Natural killer cell (primary cell): ENCODE results near the gene USP7. TPM values are rescaled to one million over a fixed set of nuclear protein-coding genes. Genes with fewer than 3 reads are reported as not detected.

Experiments
- ATAC-seq, 3 donors: fragments of 150-1000 bp in 2 of 3; fragments of 200-7000 bp in 1 of 3; cut with Tn5 transposase; 1 replicate in 1 of 3; 2 replicates in 2 of 3; pipeline ENCODE4 v1.10.0; 2021; ENCODE audit warnings: mild to moderate bottlenecking in 2 of 3, moderate library complexity in 2 of 3
- DNase-seq, 2 donors: peaks; one replicate each; pipeline versions ENCODE4 v3.0.0 to v3.0.0-alpha.2; 2013 to 2021; ENCODE audit warnings: mixed read lengths in 1 of 2
- H3K27ac ChIP-seq: one replicate; pipeline ENCODE4 v1.5.1; 2013; ENCODE audit warnings: mild to moderate bottlenecking, low read length
- H3K27me3 ChIP-seq: one replicate; pipeline ENCODE4 v1.6.1; 2013; ENCODE audit warnings: low read length; ENCODE audit not compliant: control insufficient read depth, insufficient read depth
- H3K36me3 ChIP-seq: one replicate; pipeline ENCODE4 v1.6.1; 2013; ENCODE audit warnings: low read length; ENCODE audit not compliant: control insufficient read depth, insufficient read depth
- H3K4me1 ChIP-seq: one replicate; pipeline ENCODE4 v1.6.1; 2013; ENCODE audit warnings: low read length; ENCODE audit not compliant: control insufficient read depth, insufficient read depth
- H3K4me3 ChIP-seq: one replicate; pipeline ENCODE4 v1.5.1; 2013; ENCODE audit warnings: low read length
- H3K9me3 ChIP-seq: one replicate; pipeline ENCODE4 v1.6.1; 2013; ENCODE audit warnings: low read length; ENCODE audit not compliant: control insufficient read depth, insufficient read depth
- H3K27ac Mint-ChIP-seq, 2 donors: one replicate each; pipeline ENCODE4 v1.8.0; 2022; ENCODE audit warnings: mild to moderate bottlenecking in 2 of 2, mixed read lengths in 2 of 2, moderate library complexity in 1 of 2
- H3K27me3 Mint-ChIP-seq, 2 donors: one replicate each; pipeline ENCODE4 v1.8.0; 2022; ENCODE audit warnings: low read depth in 2 of 2, mixed read lengths in 2 of 2
- H3K36me3 Mint-ChIP-seq: one replicate; pipeline ENCODE4 v1.8.0; 2022; ENCODE audit warnings: mixed read lengths
- H3K4me1 Mint-ChIP-seq, 2 donors: one replicate each; pipeline ENCODE4 v1.8.0; 2022; ENCODE audit warnings: mixed read lengths in 2 of 2
- H3K4me3 Mint-ChIP-seq: one replicate; pipeline ENCODE4 v1.8.0; 2022; ENCODE audit warnings: mild to moderate bottlenecking, moderate library complexity, mixed read lengths
- H3K9me3 Mint-ChIP-seq, 2 donors: one replicate each; pipeline ENCODE4 v1.8.0; 2022; ENCODE audit warnings: mixed read lengths in 2 of 2
- WGBS: methylation state at CpG from one replicate; pipeline ENCODE4 v1.1.7; 2013; ENCODE audit warnings: missing lambda C conversion rate; ENCODE audit not compliant: insufficient coverage; 5-methylcytosine and 5-hydroxymethylcytosine counted together
- intact Hi-C: fragments of 100-400 bp; cut with micrococcal nuclease; formaldehyde crosslinking; loops from one replicate; pipeline ENCODE4 v1.14.2; 2022
- total RNA-seq, 4 donors: library from RNA; stranded (reverse); fragments of 120-200 nt in 1 of 4; gene quantifications; one replicate each; pipeline versions ENCODE4 v1.2.3 to v1.2.4, GENCODE V29; 2013 to 2022
- TF ChIP-seq, protein P1 (sequence below): fragments of 200-600 bp; IDR thresholded peaks from one replicate; pipeline ENCODE4 v1.8.0; 2022; ENCODE audit warnings: antibody characterized with exemption

The USP7 gene
- total RNA-seq, 3 donors from 2014 or later (not counting 1 experiment from before 2014, with no cell fraction given): 213 to 268 (median 236) TPM

DNA sequence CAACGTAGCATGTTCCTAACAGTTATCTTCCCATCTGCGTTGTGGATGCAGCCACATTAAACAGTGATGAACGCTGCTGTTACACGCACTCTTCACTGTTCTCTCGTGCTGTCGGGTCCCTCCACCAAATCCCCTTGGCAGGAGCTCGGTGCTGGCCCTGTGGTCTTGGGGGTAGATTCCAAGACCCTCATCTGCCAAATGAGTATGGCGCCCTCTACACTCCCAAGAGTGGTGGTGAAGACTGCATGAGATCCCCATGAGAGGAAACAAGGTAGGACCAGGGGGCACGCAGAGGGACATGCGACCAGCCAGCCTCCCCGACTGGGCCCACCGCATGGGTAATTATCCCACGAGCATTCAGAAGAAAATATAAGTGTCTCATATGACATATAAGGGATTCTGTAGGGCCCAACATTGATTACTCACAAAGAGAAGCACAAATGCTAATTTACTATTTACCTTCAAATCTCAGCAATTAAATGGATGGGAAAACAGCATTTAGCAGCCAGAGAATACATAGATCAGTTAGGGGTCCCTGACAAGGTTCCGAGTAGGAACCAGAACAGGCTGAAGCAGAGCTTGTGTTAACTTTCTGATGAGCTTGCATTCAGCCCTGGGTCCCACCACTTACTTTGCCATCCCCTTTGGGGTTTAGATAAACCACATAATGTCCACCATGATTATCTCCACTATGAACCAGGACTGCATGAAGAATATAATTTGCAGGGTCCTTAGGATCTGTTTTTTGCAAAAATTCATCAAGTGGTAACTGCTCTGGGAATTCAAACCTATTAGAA lies 57.7 kb downstream of the USP7 start:
- H3K9me3 Mint-ChIP-seq: no peaks in the 10 kb centered on the region
- peaks cover 85% of the 10 kb centered on the region for H3K36me3 ChIP-seq
- no peaks in the 10 kb centered on the region for H3K9me3 ChIP-seq
- no peaks in the 10 kb centered on the region for H3K27me3 Mint-ChIP-seq
- intact Hi-C loops: no loop called here
- H3K36me3 Mint-ChIP-seq: peaks cover 14% of the 10 kb centered on the region
- DNase-seq (no peak), ATAC-seq (no peak)
- no peak overlapping the region for H3K4me3 ChIP-seq
- H3K4me1 ChIP-seq: no peaks in the 10 kb centered on the region
- TF ChIP-seq, protein P1, sequence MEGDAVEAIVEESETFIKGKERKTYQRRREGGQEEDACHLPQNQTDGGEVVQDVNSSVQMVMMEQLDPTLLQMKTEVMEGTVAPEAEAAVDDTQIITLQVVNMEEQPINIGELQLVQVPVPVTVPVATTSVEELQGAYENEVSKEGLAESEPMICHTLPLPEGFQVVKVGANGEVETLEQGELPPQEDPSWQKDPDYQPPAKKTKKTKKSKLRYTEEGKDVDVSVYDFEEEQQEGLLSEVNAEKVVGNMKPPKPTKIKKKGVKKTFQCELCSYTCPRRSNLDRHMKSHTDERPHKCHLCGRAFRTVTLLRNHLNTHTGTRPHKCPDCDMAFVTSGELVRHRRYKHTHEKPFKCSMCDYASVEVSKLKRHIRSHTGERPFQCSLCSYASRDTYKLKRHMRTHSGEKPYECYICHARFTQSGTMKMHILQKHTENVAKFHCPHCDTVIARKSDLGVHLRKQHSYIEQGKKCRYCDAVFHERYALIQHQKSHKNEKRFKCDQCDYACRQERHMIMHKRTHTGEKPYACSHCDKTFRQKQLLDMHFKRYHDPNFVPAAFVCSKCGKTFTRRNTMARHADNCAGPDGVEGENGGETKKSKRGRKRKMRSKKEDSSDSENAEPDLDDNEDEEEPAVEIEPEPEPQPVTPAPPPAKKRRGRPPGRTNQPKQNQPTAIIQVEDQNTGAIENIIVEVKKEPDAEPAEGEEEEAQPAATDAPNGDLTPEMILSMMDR: no peak
- no peak overlapping the region for H3K4me3 Mint-ChIP-seq
- H3K27ac Mint-ChIP-seq: no peak overlapping the region
- peaks cover 7 to 19% of the 10 kb centered on the region in 2 donors for H3K4me1 Mint-ChIP-seq
- no peaks in the 10 kb centered on the region for H3K27me3 ChIP-seq
- H3K27ac ChIP-seq: no peak overlapping the region
- 97% methylated on average over 14 of the region's 14 CpGs for WGBS

DNA sequence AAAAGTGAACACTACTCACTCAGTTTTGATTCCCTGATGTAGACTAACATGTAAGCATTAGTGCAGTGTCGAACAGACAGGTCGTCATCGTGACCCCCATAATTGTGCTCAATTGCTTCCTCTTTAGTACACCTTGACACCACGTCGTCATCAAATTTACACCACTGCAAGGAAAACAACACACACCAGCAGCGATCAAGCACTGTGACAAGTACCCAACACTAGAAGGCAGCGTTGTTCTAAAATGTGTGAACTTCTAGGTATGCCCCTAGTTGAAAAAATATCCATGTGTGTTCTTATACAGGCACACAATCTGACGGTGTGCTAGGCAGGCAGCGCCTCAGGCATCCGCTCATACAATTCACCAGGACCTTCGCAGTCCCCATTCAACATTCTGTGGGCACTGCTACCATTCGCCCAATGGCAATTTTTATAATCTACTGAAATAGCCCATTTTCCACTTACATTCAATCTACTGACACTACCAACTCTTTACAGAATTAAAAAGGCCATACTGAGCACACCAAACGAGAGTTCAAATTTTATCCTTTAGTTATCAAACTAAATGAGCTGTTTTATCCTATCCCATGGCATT lies 58.4 kb downstream of the USP7 start:
- ATAC-seq (peak; percentile 35 to 64 (median 61)), DNase-seq (peak in 1 of 2 donors; percentile 47)
- H3K36me3 Mint-ChIP-seq: peaks cover 21% of the 10 kb centered on the region
- Histone ChIP-seq H3K27ac (no peak overlapping the region), H3K4me1 (no peaks in the 10 kb centered on the region), H3K4me3 (no peak overlapping the region), H3K36me3 (peaks cover 85% of the 10 kb centered on the region), H3K27me3 (no peaks in the 10 kb centered on the region), H3K9me3 (no peaks in the 10 kb centered on the region)
- no peaks in the 10 kb centered on the region for H3K9me3 Mint-ChIP-seq
- no peaks in the 10 kb centered on the region for H3K27me3 Mint-ChIP-seq
- peaks cover 5 to 12% of the 10 kb centered on the region in 2 donors for H3K4me1 Mint-ChIP-seq
- WGBS: 86% methylated on average over 13 of the region's 13 CpGs
- TF ChIP-seq, protein P1: no peak
- H3K27ac Mint-ChIP-seq: peak overlapping the region in 1 of 2 donors; percentile 49
- no peak overlapping the region for H3K4me3 Mint-ChIP-seq
- intact Hi-C loops: no loop called here

DNA sequence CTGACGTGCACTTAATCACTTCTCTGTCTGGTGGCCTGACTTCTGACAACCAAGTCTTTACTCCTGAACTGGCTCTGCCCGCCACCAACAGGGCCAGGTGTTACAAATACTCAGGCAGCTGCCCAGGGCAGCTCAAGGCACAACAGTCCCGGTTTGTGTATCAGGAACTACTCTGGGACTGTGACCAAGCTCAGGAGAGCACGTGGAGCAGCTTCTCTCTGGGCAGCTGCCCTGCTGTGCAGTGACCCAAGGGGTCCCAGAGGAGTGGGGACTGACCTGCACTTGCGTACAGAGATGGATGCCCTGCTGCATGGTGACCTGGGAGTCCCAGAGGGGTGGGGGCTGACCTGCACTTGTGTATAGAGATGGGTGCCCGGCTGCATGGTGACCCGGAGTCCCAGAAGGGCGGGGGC lies 59.7 kb downstream of the USP7 start:
- H3K4me1 ChIP-seq: no peaks in the 10 kb centered on the region
- intact Hi-C loops: no loop called here
- no peaks in the 10 kb centered on the region for H3K9me3 Mint-ChIP-seq
- WGBS: 96% methylated on average over 8 of the region's 8 CpGs
- peaks cover 1 to 6% of the 10 kb centered on the region in 2 donors for H3K4me1 Mint-ChIP-seq
- no peaks in the 10 kb centered on the region for H3K27me3 ChIP-seq
- ATAC-seq (no peak), DNase-seq (no peak)
- TF ChIP-seq, protein P1: no peak
- no peak overlapping the region for H3K4me3 Mint-ChIP-seq
- H3K4me3 ChIP-seq: no peak overlapping the region
- no peak overlapping the region for H3K27ac Mint-ChIP-seq
- H3K27me3 Mint-ChIP-seq: no peaks in the 10 kb centered on the region
- peaks cover 25% of the 10 kb centered on the region for H3K36me3 Mint-ChIP-seq
- no peaks in the 10 kb centered on the region for H3K9me3 ChIP-seq
- H3K36me3 ChIP-seq: peaks cover 89% of the 10 kb centered on the region
- no peak overlapping the region for H3K27ac ChIP-seq
